HG02840 (cell line): ENCODE data around the gene SAXO1.
"Not testable (repeated sequence)": the region's sequence is repeated elsewhere in the genome, so short reads cannot be mapped to it uniquely, and the experiment has no call there.

Experiments used
- ATAC-seq: cut with Tn5 transposase; IDR thresholded peaks from one replicate; pipeline ENCODE4 v1.9.1; 2021; ENCODE audit warnings: mild to moderate bottlenecking, moderate library complexity, moderate number of reproducible peaks; ENCODE audit not compliant: unreplicated experiment, low FRiP score

The SAXO1 gene

GRCh38 chr9:18973348-18973747 is 59.7 kb downstream of the SAXO1 start:
- no peak for ATAC-seq

- no peak for ATAC-seq
Observed at GRCh38 chr9:18972675-18973074, 60.3 kb downstream of the SAXO1 start.

GRCh38 chr9:18971909-18972308 is 61.1 kb downstream of the SAXO1 start:
- ATAC-seq = no peak

GRCh38 chr9:18971404-18971803 is 61.6 kb downstream of the SAXO1 start:
- ATAC-seq = no peak

- no peak for ATAC-seq
Observed at GRCh38 chr9:18970393-18970792, 62.6 kb downstream of the SAXO1 start.

- ATAC-seq = no peak
Observed at GRCh38 chr9:18969128-18969527, 63.9 kb downstream of the SAXO1 start.

GRCh38 chr9:18955626-18956025 is 77.4 kb downstream of the SAXO1 start:
- ATAC-seq = no peak

GRCh38 chr9:18951936-18952335 is 81.1 kb downstream of the SAXO1 start:
- ATAC-seq = no peak

- no peak for ATAC-seq
Observed at GRCh38 chr9:18947892-18948339, 85.1 kb downstream of the SAXO1 start.

GRCh38 chr9:18942801-18943200 is 90.2 kb downstream of the SAXO1 start:
- ATAC-seq = no peak

- ATAC-seq = no peak
Observed at GRCh38 chr9:18941060-18941740, 91.8 kb downstream of the SAXO1 start.

- no peak for ATAC-seq
Observed at GRCh38 chr9:18939943-18940342, 93.1 kb downstream of the SAXO1 start.

GRCh38 chr9:18936094-18936871 is 96.7 kb downstream of the SAXO1 start:
- ATAC-seq = no peak

- no peak for ATAC-seq
Observed at GRCh38 chr9:18935541-18935940, 97.5 kb downstream of the SAXO1 start.

GRCh38 chr9:18930611-18931010 is 102.4 kb downstream of the SAXO1 start:
- not testable (repeated sequence) for ATAC-seq

- no peak for ATAC-seq
Observed at GRCh38 chr9:18928711-18929110, 104.3 kb downstream of the SAXO1 start.

GRCh38 chr9:18926513-18926912 is 106.5 kb downstream of the SAXO1 start:
- no peak for ATAC-seq

GRCh38 chr9:18925880-18926279 is 107.1 kb downstream of the SAXO1 start:
- ATAC-seq = no peak

GRCh38 chr9:18923671-18924430 is 109.2 kb downstream of the SAXO1 start:
- ATAC-seq = no peak

- no peak for ATAC-seq
Observed at GRCh38 chr9:18923167-18923566, 109.8 kb downstream of the SAXO1 start.
